H1 (cell line): ENCODE measurements around the gene TMEM176B. TPM values are rescaled to one million over a fixed set of nuclear protein-coding genes. Genes with fewer than 3 reads are reported as not detected.

Experiments
- NRF1 ChIP-seq: IDR thresholded peaks from 2 replicates; pipeline ENCODE4 v1.6.1; 2011; ENCODE audit warnings: mild to moderate bottlenecking, low read depth, low read length, improper control_type of control experiment
- SUZ12 ChIP-seq: fragments of 200-600 bp; sonication (generic); IDR thresholded peaks from 2 replicates; pipeline ENCODE4 v1.6.1; 2012; ENCODE audit warnings: mild to moderate bottlenecking, inconsistent platforms, low read length, moderate library complexity, mixed read lengths
- polyA plus RNA-seq, 7 experiments: library from polyadenylated mRNA; depleted of rRNA in 3 of 7; stranded (reverse) in 5 of 7; unstranded in 2 of 7; fragments of >200 nt in 5 of 7; fragments of 200-250 nt in 2 of 7; gene quantifications; 1 replicate in 5 of 7; 2 replicates in 1 of 7; 4 replicates in 1 of 7; pipeline versions ENCODE4 v1.2.1 to v1.2.3, GENCODE V29; 2011 to 2013; ENCODE audit warnings: missing spikeins in 2 of 7, mixed read lengths in 2 of 7
- total RNA-seq: library from RNA; stranded (reverse); fragmentation: NEBNext Ultra II Directional; extraction: Animal tissue kit (Norgen Biotek cat#: 25700); gene quantifications from 2 replicates; pipeline ENCODE4 v1.2.1, GENCODE V29; 2021
- TF ChIP-seq, protein P1 (sequence below): IDR thresholded peaks from 2 replicates; pipeline ENCODE4 v1.6.1; 2012; ENCODE audit warnings: inconsistent platforms

The TMEM176B gene
- total and polyA plus RNA-seq, 2 of the 8 experiments (the other 6 are each of a cell fraction or from before 2014, with no cell fraction given) = 1.2 to 2.1 TPM

- TF ChIP-seq, protein P1, sequence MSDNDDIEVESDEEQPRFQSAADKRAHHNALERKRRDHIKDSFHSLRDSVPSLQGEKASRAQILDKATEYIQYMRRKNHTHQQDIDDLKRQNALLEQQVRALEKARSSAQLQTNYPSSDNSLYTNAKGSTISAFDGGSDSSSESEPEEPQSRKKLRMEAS = no peak
- TF ChIP-seq NRF1 = no peak
- TF ChIP-seq SUZ12 = no peak
- TF ChIP-seq, all 59 proteins: peak for 0
These were observed 8.3 kb downstream of the TMEM176B start (continued) for GRCh38 chr7:150791746-150792452.
